Measurements from ENCODE around the gene GNA15.

DNA sequence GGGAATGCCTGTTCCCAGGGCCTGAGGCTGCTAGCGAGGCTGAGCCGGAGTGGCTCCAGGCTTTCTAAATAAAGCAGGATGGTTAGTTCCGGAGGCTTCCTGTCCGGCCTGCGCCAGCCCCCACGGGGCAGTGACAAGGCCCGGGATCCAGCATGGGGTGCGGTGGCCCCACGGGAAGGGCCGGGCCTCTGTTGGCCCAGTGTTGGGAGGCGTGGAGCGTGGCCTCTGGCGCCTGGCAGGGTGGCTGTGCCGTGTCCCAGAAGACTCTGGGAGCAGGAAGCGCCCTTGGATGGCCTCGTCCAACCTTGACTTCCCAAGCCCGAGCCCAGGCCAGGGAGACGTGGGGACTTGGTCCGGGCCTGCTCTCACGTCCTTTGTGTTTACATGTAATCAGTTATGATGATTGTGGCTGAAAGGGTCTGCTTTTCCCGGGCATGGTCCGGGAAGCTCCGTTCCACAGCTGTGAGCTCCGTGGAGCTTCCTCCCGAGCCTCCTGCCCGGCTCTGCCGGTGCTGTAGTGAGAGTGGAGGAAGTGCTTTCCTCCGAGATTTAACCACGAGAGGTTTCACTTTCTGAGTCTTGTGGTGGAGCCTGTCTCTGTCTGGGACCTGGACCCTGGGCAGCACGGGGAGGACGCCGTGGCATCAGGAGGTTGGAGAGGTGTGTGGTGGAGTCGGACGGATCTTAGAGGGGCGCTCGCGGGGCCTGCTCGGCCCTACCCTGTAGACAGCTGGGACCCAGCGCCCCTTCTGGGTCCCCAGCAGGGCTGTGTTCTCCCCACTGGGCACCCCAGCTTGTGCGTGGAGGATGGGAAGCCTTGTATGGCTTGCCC is 37.1 kb upstream of the GNA15 start:
- TF ChIP-seq, protein P1, sequence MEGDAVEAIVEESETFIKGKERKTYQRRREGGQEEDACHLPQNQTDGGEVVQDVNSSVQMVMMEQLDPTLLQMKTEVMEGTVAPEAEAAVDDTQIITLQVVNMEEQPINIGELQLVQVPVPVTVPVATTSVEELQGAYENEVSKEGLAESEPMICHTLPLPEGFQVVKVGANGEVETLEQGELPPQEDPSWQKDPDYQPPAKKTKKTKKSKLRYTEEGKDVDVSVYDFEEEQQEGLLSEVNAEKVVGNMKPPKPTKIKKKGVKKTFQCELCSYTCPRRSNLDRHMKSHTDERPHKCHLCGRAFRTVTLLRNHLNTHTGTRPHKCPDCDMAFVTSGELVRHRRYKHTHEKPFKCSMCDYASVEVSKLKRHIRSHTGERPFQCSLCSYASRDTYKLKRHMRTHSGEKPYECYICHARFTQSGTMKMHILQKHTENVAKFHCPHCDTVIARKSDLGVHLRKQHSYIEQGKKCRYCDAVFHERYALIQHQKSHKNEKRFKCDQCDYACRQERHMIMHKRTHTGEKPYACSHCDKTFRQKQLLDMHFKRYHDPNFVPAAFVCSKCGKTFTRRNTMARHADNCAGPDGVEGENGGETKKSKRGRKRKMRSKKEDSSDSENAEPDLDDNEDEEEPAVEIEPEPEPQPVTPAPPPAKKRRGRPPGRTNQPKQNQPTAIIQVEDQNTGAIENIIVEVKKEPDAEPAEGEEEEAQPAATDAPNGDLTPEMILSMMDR (IDR thresholded peaks at IDR 0.05): no peak
- TF ChIP-seq POLR2A (IDR thresholded peaks at IDR 0.05): no peak
- TF ChIP-seq EP300 (IDR thresholded peaks at IDR 0.05): no peak

All from tibial nerve (tissue), 4 donors.